Measurements from ENCODE around the gene ABCC1. TPM values are rescaled to one million over a fixed set of nuclear protein-coding genes. Genes with fewer than 3 reads are reported as not detected.
"Not testable (repeated sequence)": the region's sequence is repeated elsewhere in the genome, so short reads cannot be mapped to it uniquely, and the experiment has no call there.

ABCC1 gene
- total RNA-seq, 8 experiments from 2014 or later = 8.6 to 117 (median 11.9) TPM

DNA sequence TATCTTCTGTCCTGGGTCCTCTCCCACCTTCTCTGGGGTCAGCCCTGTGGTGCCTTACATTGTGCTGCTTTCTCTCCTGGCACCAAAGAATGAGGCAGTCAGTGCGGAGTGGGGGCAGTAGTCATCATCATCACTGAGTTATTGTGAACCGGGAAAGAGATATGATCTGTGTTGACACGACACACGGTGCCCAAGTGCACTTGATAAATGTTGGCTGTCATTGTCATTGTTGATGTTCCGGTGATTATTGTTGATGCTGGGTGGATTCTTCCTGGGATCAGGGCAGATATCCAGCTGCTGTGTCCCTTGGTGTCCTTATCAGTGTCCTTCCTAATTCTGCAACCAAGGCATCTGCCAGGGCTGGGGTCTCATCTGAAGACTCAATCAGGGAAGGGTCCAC, 152.2 kb downstream of the ABCC1 start:
- no peak for ATAC-seq (replicated peaks in 6 of 8)
- H3K27ac ChIP-seq = no peak overlapping the region
- no peak overlapping the region for H3K4me3 ChIP-seq
- no peaks in the 10 kb centered on the region for H3K4me1 ChIP-seq (replicated peaks in 1 of 2)
- in situ Hi-C loops (cut with MboI; ENCODE audit: low pct_unique_long_range_greater_than_20kb in 2 of 9, low sequenced_read_pairs in 9 of 9, unreplicated experiment in 9 of 9) = no loop called here
- 82 to 100% (median 97%) methylated on average over 1 to 5 of the region's 5 CpGs; no CpG with 5 or more reads in 4 of the 10 experiments for WGBS, 10 experiments

GRCh38 chr16:16102738-16103137, 153.3 kb downstream of the ABCC1 start:
- 93 to 100% (median 100%) methylated on average over 1 to 4 of the region's 4 CpGs; no CpG with 5 or more reads in 3 of the 10 experiments for WGBS, 10 experiments
- no peak overlapping the region for H3K27ac ChIP-seq
- H3K4me1 ChIP-seq (replicated peaks in 1 of 2) = no peaks in the 10 kb centered on the region
- no peak for ATAC-seq (replicated peaks in 6 of 8)
- in situ Hi-C loops (cut with MboI; ENCODE audit: low pct_unique_long_range_greater_than_20kb in 2 of 9, low sequenced_read_pairs in 9 of 9, unreplicated experiment in 9 of 9) = no loop called here
- H3K4me3 ChIP-seq = no peak overlapping the region

DNA sequence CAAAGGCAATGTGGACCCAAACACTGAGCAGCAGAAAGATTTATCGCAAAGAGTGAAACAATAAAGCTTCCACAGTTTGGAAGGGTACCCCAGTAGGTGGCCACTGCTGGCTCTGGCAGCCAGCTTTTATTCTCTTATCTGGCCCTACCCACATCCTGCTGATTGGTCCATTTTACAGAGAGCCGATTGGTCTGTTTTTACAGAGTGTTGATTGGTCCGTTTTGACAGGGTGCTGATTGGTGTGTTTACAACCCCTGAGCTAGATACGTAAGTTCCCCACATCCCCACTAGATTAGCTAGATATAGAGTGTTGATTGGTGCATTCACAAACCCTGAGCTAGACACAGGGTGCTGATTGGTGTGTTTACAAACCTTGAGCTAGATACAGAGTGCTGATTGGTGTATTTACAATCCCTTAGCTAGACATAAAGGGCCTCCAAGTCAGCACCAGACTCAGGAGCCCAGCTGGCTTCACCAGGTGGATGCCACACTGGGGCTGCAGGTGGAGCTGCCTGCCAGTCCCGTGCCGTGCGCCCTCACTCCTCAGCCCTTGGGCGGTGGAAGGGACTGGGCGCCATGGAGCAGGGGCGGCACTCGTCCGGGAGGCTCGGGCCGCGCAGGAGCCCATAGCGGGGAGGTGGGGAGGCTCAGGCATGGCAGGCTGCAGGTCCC, 154.9 kb downstream of the ABCC1 start:
- ATAC-seq (replicated peaks in 6 of 8); H3K4me3 ChIP-seq; in situ Hi-C loops (cut with MboI; ENCODE audit: low pct_unique_long_range_greater_than_20kb in 2 of 9, low sequenced_read_pairs in 9 of 9, unreplicated experiment in 9 of 9); H3K4me1 ChIP-seq (replicated peaks in 1 of 2); H3K27ac ChIP-seq: not testable (repeated sequence)
- 73 to 100% (median 83%) methylated on average over 2 to 3 of the region's 16 CpGs; no CpG with 5 or more reads in 6 of the 10 experiments for WGBS, 10 experiments

GRCh38 chr16:16104804-16105141, 155.4 kb downstream of the ABCC1 start:
- H3K4me1 ChIP-seq (replicated peaks in 1 of 2); H3K27ac ChIP-seq; in situ Hi-C loops (cut with MboI; ENCODE audit: low pct_unique_long_range_greater_than_20kb in 2 of 9, low sequenced_read_pairs in 9 of 9, unreplicated experiment in 9 of 9); H3K4me3 ChIP-seq; ATAC-seq (replicated peaks in 6 of 8): not testable (repeated sequence)
- WGBS, 10 experiments = 100% methylated on average over 1 to 3 of the region's 21 CpGs; no CpG with 5 or more reads in 7 of the 10 experiments

- no peak overlapping the region for H3K4me3 ChIP-seq
- WGBS, 10 experiments = 68 to 100% (median 78%) methylated on average over 2 to 9 of the region's 14 CpGs; no CpG with 5 or more reads in 2 of the 10 experiments
- in situ Hi-C loops (cut with MboI; ENCODE audit: low pct_unique_long_range_greater_than_20kb in 2 of 9, low sequenced_read_pairs in 9 of 9, unreplicated experiment in 9 of 9) = no loop called here
- H3K4me1 ChIP-seq (replicated peaks in 1 of 2) = no peaks in the 10 kb centered on the region
- ATAC-seq (replicated peaks in 6 of 8) = no peak
- no peak overlapping the region for H3K27ac ChIP-seq
Measured at GRCh38 chr16:16105646-16106045, 156.2 kb downstream of the ABCC1 start.

DNA sequence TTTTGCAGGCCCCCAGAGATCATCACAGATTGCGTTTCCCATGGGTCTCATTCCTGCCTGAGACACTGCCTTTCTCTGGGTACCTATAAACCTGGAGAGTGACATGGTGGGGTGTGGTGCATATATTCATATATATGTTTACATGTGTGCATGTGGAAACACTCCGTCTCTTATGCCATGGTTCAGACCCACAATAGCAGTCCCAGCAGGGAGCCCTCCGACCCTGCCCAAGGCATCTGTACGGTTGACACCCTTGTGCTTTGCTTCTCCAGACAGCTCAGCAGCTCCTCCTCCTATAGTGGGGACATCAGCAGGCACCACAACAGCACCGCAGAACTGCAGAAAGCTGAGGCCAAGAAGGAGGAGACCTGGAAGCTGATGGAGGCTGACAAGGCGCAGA, 157.1 kb downstream of the ABCC1 start:
- no peaks in the 10 kb centered on the region for H3K4me1 ChIP-seq (replicated peaks in 1 of 2)
- peak in 3 of 8 experiments; percentile 44 to 60 (median 59) for ATAC-seq (replicated peaks in 6 of 8)
- WGBS, 10 experiments = 45 to 100% (median 90%) methylated on average over 1 to 3 of the region's 6 CpGs; no CpG with 5 or more reads in 5 of the 10 experiments
- no peak overlapping the region for H3K27ac ChIP-seq
- in situ Hi-C loops (cut with MboI; ENCODE audit: low pct_unique_long_range_greater_than_20kb in 2 of 9, low sequenced_read_pairs in 9 of 9, unreplicated experiment in 9 of 9) = no loop called here
- H3K4me3 ChIP-seq = no peak overlapping the region

DNA sequence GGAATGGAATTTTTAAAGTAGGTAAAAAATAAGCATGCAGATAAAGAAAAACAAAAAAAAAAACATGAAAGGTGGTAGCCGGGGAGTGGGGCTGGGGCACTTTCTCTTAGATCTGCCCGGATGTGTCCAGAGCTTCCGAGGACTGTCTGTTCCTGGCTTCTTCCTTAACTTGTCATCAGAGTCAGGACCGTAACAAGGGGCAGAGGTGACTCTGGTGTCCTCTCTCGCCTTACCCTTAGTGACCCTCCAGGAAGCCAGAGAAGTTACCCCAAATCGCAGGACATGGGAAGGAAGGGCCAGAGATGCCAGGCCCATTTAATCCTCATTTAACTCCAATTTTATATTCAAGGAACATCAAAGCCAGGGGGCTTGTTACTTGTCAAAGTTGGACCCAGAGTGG, 158.4 kb downstream of the ABCC1 start:
- in situ Hi-C loops (cut with MboI; ENCODE audit: low pct_unique_long_range_greater_than_20kb in 2 of 9, low sequenced_read_pairs in 9 of 9, unreplicated experiment in 9 of 9) = no loop called here
- H3K4me3 ChIP-seq = no peak overlapping the region
- 80 to 100% (median 90%) methylated on average over 1 to 6 of the region's 6 CpGs for WGBS, 10 experiments
- no peaks in the 10 kb centered on the region for H3K4me1 ChIP-seq (replicated peaks in 1 of 2)
- H3K27ac ChIP-seq = no peak overlapping the region
- no peak for ATAC-seq (replicated peaks in 6 of 8)

- H3K27ac ChIP-seq = no peak overlapping the region
- H3K4me3 ChIP-seq = no peak overlapping the region
- WGBS, 10 experiments = 67 to 100% (median 81%) methylated on average over 1 to 6 of the region's 6 CpGs; no CpG with 5 or more reads in 3 of the 10 experiments
- ATAC-seq (replicated peaks in 6 of 8) = no peak
- H3K4me1 ChIP-seq (replicated peaks in 1 of 2) = no peaks in the 10 kb centered on the region
- in situ Hi-C loops (cut with MboI; ENCODE audit: low pct_unique_long_range_greater_than_20kb in 2 of 9, low sequenced_read_pairs in 9 of 9, unreplicated experiment in 9 of 9) = no loop called here
Measured at GRCh38 chr16:16108759-16109158, 159.3 kb downstream of the ABCC1 start.

DNA sequence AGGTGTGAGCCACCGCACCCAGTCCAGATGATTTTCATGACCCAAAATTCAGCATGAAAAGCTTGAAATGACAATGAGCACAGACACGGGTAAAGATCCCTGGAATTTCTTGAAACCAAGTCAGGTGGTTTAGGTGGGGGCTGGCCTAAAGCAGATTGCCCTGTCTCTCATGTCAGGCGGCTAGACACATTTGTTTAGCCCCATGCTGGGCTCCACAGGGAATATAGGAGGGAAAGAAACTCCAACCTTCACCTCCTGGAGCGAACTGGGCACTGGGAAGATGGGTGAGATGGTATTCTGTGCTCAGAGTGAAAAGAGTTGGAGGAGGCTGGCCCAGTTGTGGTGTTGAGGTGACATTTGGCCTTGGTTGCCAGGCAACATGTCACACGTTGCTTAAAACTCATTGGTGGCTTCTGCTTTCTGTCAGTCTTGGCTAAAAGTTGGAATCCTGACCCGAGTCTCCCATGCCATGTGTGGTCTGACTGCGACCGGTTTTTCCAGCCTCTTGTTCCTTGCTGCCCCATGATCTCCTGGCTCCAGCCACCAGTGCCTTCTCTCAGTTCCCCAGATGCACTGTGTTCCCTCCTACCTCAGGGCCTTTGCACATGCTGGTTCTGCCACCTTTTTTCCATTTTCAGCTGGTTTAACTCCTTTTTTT, 160.2 kb downstream of the ABCC1 start:
- WGBS, 10 experiments = 43 to 89% (median 80%) methylated on average over 1 to 8 of the region's 8 CpGs; no CpG with 5 or more reads in 2 of the 10 experiments
- no peak overlapping the region for H3K27ac ChIP-seq
- no peak for ATAC-seq (replicated peaks in 6 of 8)
- in situ Hi-C loops (cut with MboI; ENCODE audit: low pct_unique_long_range_greater_than_20kb in 2 of 9, low sequenced_read_pairs in 9 of 9, unreplicated experiment in 9 of 9) = no loop called here
- H3K4me3 ChIP-seq = no peak overlapping the region
- no peaks in the 10 kb centered on the region for H3K4me1 ChIP-seq (replicated peaks in 1 of 2)

DNA sequence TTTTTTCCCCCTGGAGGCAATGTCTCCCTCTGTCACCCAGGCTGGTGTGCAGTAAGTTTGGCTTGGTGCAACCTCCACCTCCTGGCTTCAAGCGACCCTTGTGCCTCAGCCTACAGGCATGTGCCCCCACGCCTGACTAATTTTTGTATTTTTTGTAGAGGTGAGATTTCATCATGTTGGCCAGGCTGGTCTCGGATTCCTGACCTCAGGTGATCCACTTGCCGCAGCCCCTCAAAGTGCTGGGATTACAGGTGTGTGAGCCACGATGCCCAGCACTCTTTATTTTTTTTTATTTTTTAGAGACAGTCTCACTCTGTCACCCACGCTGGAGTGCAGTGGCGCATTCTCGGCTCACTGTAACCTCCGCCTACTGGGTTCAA, 160.7 kb downstream of the ABCC1 start:
- no peak overlapping the region for H3K27ac ChIP-seq
- no peak for ATAC-seq (replicated peaks in 6 of 8)
- in situ Hi-C loops (cut with MboI; ENCODE audit: low pct_unique_long_range_greater_than_20kb in 2 of 9, low sequenced_read_pairs in 9 of 9, unreplicated experiment in 9 of 9) = no loop called here
- 89 to 100% (median 98%) methylated on average over 1 to 6 of the region's 9 CpGs; no CpG with 5 or more reads in 4 of the 10 experiments for WGBS, 10 experiments
- no peaks in the 10 kb centered on the region for H3K4me1 ChIP-seq (replicated peaks in 1 of 2)
- H3K4me3 ChIP-seq = no peak overlapping the region

DNA sequence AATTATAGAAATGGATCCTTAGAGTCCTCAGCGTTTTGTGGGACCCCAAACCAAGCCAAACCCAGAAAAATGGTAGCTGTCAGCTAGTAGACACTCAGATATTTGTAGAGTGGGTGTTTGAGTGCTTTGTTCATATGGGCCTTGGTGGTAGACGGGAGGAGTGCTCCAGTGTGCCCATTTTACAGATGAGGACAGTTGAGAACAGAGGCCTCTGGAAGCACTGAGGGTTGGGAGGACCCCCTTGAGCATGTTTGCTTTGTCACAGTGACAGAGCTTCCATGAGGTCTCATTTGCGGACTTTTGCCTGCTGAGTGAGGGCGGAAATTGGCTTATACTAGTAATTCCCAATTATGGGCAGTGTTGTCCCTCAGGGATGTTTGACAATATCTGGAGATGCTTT, 162.2 kb downstream of the ABCC1 start:
- 80 to 100% (median 100%) methylated on average over 1 to 4 of the region's 4 CpGs; no CpG with 5 or more reads in 2 of the 10 experiments for WGBS, 10 experiments
- in situ Hi-C loops (cut with MboI; ENCODE audit: low pct_unique_long_range_greater_than_20kb in 2 of 9, low sequenced_read_pairs in 9 of 9, unreplicated experiment in 9 of 9) = no loop called here

GRCh38 chr16:16112450-16113053, 163.1 kb downstream of the ABCC1 start:
- in situ Hi-C loops (cut with MboI; ENCODE audit: low pct_unique_long_range_greater_than_20kb in 2 of 9, low sequenced_read_pairs in 9 of 9, unreplicated experiment in 9 of 9) = no loop called here
- no peak overlapping the region for H3K4me3 ChIP-seq
- no peaks in the 10 kb centered on the region for H3K4me1 ChIP-seq (replicated peaks in 1 of 2)
- WGBS, 10 experiments = 40 to 100% (median 75%) methylated on average over 1 to 7 of the region's 8 CpGs
- ATAC-seq (replicated peaks in 6 of 8) = no peak
- no peak overlapping the region for H3K27ac ChIP-seq

More for the DNA sequence above, 162.2 kb downstream of the ABCC1 start:
- Histone ChIP-seq H3K27ac (no peak overlapping the region), H3K4me1 (replicated peaks in 1 of 2) (no peaks in the 10 kb centered on the region), H3K4me3 (no peak overlapping the region)
- ATAC-seq (replicated peaks in 6 of 8) = no peak

GRCh38 chr16:16113076-16113475, 163.7 kb downstream of the ABCC1 start:
- Histone ChIP-seq H3K4me1 (replicated peaks in 1 of 2) (no peaks in the 10 kb centered on the region), H3K4me3 (no peak overlapping the region), H3K27ac (no peak overlapping the region)
- ATAC-seq (replicated peaks in 6 of 8) = no peak
- in situ Hi-C loops (cut with MboI; ENCODE audit: low pct_unique_long_range_greater_than_20kb in 2 of 9, low sequenced_read_pairs in 9 of 9, unreplicated experiment in 9 of 9) = no loop called here
- WGBS, 10 experiments = 90 to 100% (median 91%) methylated on average over 4 to 7 of the region's 8 CpGs; no CpG with 5 or more reads in 7 of the 10 experiments

Data from motor neuron (in vitro differentiated cells).